Sigmoid colon (tissue), 7 donors: ENCODE measurements around the gene ZC3H13. TPM values are rescaled to one million over a fixed set of nuclear protein-coding genes. Genes with fewer than 3 reads are reported as not detected.
"Not testable (repeated sequence)": the region's sequence is repeated elsewhere in the genome, so short reads cannot be mapped to it uniquely, and the experiment has no call there.

Source experiments
- DNase-seq: peaks from one replicate; pipeline ENCODE4 v3.0.0-alpha.2; 2019
- H3K27ac ChIP-seq, 4 donors: fragments of 200-600 bp; sonication (generic); one replicate each; pipeline ENCODE4 v1.5.1; 2016 to 2019; ENCODE audit warnings: mild to moderate bottlenecking in 1 of 4
- H3K27me3 ChIP-seq, 3 donors: fragments of 200-600 bp; sonication (generic); one replicate each; pipeline ENCODE4 v1.5.1; 2019; ENCODE audit warnings: mild to moderate bottlenecking in 1 of 3
- H3K36me3 ChIP-seq, 4 donors: fragments of 200-600 bp; sonication (generic); one replicate each; pipeline ENCODE4 v1.5.1; 2016 to 2019
- H3K4me1 ChIP-seq, 4 donors: fragments of 200-600 bp; sonication (generic); one replicate each; pipeline ENCODE4 v1.5.1; 2017 to 2019
- H3K4me3 ChIP-seq, 4 donors: fragments of 200-600 bp; sonication (generic); one replicate each; pipeline ENCODE4 v1.5.1; 2017 to 2019; ENCODE audit warnings: mild to moderate bottlenecking in 2 of 4, moderate library complexity in 1 of 4
- H3K9me3 ChIP-seq, 4 donors: fragments of 200-600 bp in 3 of 4; sonication (generic) in 3 of 4; one replicate each; pipeline versions ENCODE4 v1.5.1 to v1.6.1; 2013 to 2019
- CTCF ChIP-seq, 4 experiments: fragments of 450-650 bp in 3 of 4; fragments of 200-600 bp in 1 of 4; IDR thresholded peaks; one replicate each; pipeline ENCODE4 v1.5.1; 2016 to 2019; ENCODE audit warnings: antibody characterized with exemption in 4 of 4, mild to moderate bottlenecking in 3 of 4, moderate library complexity in 2 of 4
- EP300 ChIP-seq, 4 donors: sonication (generic); formaldehyde crosslinking; IDR thresholded peaks; one replicate each; pipeline ENCODE4 v1.6.1; 2017; ENCODE audit warnings: antibody characterized with exemption in 4 of 4
- POLR2A ChIP-seq, 2 donors: fragments of 450-650 bp; IDR thresholded peaks; one replicate each; pipeline ENCODE4 v1.6.1; 2016; ENCODE audit warnings: antibody characterized with exemption in 2 of 2, mild to moderate bottlenecking in 2 of 2, moderate library complexity in 2 of 2
- POLR2AphosphoS5 ChIP-seq, 4 donors: sonication (generic); formaldehyde crosslinking; IDR thresholded peaks; one replicate each; pipeline ENCODE4 v1.6.1; 2017; ENCODE audit warnings: antibody characterized with exemption in 4 of 4
- WGBS, 2 donors: extraction: QIAGEN DNeasy Blood & Tissue Kit; methylation state at CpG; one replicate each; pipeline ENCODE4 v1.1.7; 2013; 5-methylcytosine and 5-hydroxymethylcytosine counted together
- intact Hi-C: fragments of 100-400 bp; cut with DNase I; formaldehyde crosslinking; loops from one replicate; pipeline ENCODE4 v1.15.1; 2023
- polyA plus RNA-seq, 3 donors: library from polyadenylated mRNA; stranded (reverse); fragments of 200-250 nt; gene quantifications; one replicate each; pipeline ENCODE4 v1.2.3, GENCODE V29; 2013
- total RNA-seq, 4 donors: library from RNA; depleted of rRNA; stranded (reverse); fragments of >200 nt; gene quantifications; one replicate each; pipeline ENCODE4 v1.1.0, GENCODE V29; 2016
- donor health status: healthy with polysubstance abuse.
- donor health status: Bipolar disorder and iron deficiency.
- donor health status: healthy.

ZC3H13 gene
- total and polyA plus RNA-seq, 7 donors, result 5.8 to 45.3 (median 30.9) TPM

DNA sequence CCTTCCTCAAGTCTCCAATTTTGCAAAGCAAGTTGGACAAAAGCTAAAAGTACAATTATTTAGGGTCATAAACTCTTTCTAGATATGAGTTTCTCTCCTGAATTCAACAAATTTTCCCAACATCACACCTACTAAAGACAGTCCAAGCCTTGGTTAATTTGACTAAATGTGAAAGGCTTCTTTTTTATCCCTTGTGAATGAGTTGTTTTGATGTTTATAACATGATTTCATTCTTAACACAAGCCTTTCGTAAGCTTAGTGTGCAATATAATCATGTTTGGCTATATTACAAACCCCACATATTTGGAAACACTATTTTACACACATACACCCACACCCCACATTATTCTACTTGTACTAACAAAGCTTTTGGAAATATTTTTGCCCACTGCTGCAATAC, 57.3 kb downstream of the ZC3H13 start:
- Histone ChIP-seq H3K4me3 (no peak overlapping the region), H3K27me3 (no peaks in the 10 kb centered on the region), H3K4me1 (no peaks in the 10 kb centered on the region), H3K27ac (no peak overlapping the region), H3K9me3 (no peaks in the 10 kb centered on the region), H3K36me3 (peaks cover 0 to 37% (median 10%) of the 10 kb centered on the region in 4 donors)
- intact Hi-C loops, result no loop called here
- no peak for TF ChIP-seq CTCF (IDR thresholded peaks at IDR 0.05)
- no peak for TF ChIP-seq POLR2AphosphoS5 (IDR thresholded peaks at IDR 0.05)
- TF ChIP-seq POLR2A (IDR thresholded peaks at IDR 0.05), result no peak
- no peak for TF ChIP-seq EP300 (IDR thresholded peaks at IDR 0.05)
- DNase-seq, result no peak
- WGBS, 2 donors, result 90 to 91% methylated on average over 1 of the region's 1 CpG

DNA sequence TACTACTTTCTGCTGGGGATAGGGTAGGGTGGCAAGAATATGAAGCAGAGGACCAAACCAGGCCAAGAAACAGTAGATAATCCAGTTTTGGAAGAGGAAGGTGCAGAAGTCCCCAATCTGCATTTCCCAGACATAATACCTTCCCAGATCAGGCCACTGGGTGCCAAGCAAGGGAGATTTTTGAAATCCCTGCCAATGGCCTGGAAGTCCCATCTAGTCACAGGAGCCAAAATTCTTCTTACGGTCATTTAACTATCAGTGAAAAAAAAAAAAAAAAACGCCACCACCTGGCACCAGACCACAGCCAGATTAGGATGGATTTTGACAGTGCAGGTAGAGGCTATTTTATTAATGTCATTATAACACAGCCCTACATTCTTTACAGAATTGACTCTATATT, 57.8 kb downstream of the ZC3H13 start:
- Histone ChIP-seq H3K4me3 (no peak overlapping the region), H3K4me1 (no peaks in the 10 kb centered on the region), H3K36me3 (peaks cover 0 to 32% (median 6%) of the 10 kb centered on the region in 4 donors), H3K9me3 (no peaks in the 10 kb centered on the region), H3K27ac (no peak overlapping the region), H3K27me3 (no peaks in the 10 kb centered on the region)
- no peak for TF ChIP-seq EP300 (IDR thresholded peaks at IDR 0.05)
- TF ChIP-seq CTCF (IDR thresholded peaks at IDR 0.05), result no peak
- no peak for TF ChIP-seq POLR2AphosphoS5 (IDR thresholded peaks at IDR 0.05)
- TF ChIP-seq POLR2A (IDR thresholded peaks at IDR 0.05), result no peak
- 93 to 95% methylated on average over 2 of the region's 2 CpGs for WGBS, 2 donors
- no peak for DNase-seq
- intact Hi-C loops, result no loop called here

GRCh38 chr13:45989607-45990006, 62.9 kb downstream of the ZC3H13 start:
- H3K27ac ChIP-seq, result no peak overlapping the region
- DNase-seq, result no peak
- intact Hi-C loops, result no loop called here
- no peak overlapping the region for H3K4me3 ChIP-seq
- H3K4me1 ChIP-seq, result no peaks in the 10 kb centered on the region
- peaks cover 6 to 51% (median 11%) of the 10 kb centered on the region in 4 donors for H3K36me3 ChIP-seq
- H3K27me3 ChIP-seq, result no peaks in the 10 kb centered on the region
- no peak for TF ChIP-seq POLR2A (IDR thresholded peaks at IDR 0.05)
- no peak for TF ChIP-seq POLR2AphosphoS5 (IDR thresholded peaks at IDR 0.05)
- no peak for TF ChIP-seq EP300 (IDR thresholded peaks at IDR 0.05)
- TF ChIP-seq CTCF (IDR thresholded peaks at IDR 0.05), result no peak
- no peaks in the 10 kb centered on the region for H3K9me3 ChIP-seq

DNA sequence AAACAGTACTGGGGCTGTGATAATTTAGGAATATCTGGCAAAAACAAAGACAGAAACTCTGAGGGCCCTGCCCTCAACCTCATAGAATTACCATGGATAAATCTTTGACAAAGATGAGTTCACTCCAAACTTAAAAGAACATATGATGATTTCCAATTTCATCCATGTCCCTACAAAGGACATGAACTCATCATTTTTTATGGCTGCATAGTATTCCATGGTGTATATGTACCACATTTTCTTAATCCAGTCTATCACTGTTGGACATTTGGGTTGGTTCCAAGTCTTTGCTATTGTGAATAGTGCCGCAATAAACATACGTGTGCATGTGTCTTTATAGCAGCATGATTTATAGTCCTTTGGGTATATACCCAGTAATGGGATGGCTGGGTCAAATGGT, 71.4 kb downstream of the ZC3H13 start:
- intact Hi-C loops, H3K4me1 ChIP-seq, H3K9me3 ChIP-seq, H3K27ac ChIP-seq, H3K4me3 ChIP-seq, H3K27me3 ChIP-seq, DNase-seq: not testable (repeated sequence)
- no CpG with 5 or more reads among the region's 2 CpGs for WGBS, 2 donors
- peaks cover 0 to 59% (median 2%) of the 10 kb centered on the region in 4 donors for H3K36me3 ChIP-seq

- TF ChIP-seq EP300 (IDR thresholded peaks at IDR 0.05), result no peak
- no peak for TF ChIP-seq POLR2A (IDR thresholded peaks at IDR 0.05)
- TF ChIP-seq POLR2AphosphoS5 (IDR thresholded peaks at IDR 0.05), result no peak
- no peak for TF ChIP-seq CTCF (IDR thresholded peaks at IDR 0.05)
- Histone ChIP-seq H3K36me3 (peaks cover 0 to 80% (median 7%) of the 10 kb centered on the region in 4 donors), H3K4me1 (no peaks in the 10 kb centered on the region), H3K4me3 (no peak overlapping the region), H3K27me3 (no peaks in the 10 kb centered on the region), H3K27ac (no peak overlapping the region), H3K9me3 (no peaks in the 10 kb centered on the region)
- intact Hi-C loops, result no loop called here
- no peak for DNase-seq
- 97 to 98% methylated on average over 29 of the region's 29 CpGs for WGBS, 2 donors
Observed at GRCh38 chr13:45975337-45975736, 77.2 kb downstream of the ZC3H13 start.
